AG04450 (cell line): ENCODE measurements around the gene TOX2. TPM values are rescaled to one million over a fixed set of nuclear protein-coding genes. Genes with fewer than 3 reads are reported as not detected.

Experiments used
- CTCF ChIA-PET: fragments of 300-600, 350-600 bp; formaldehyde crosslinking; extraction: SDS; loops from one replicate; lab custom pipeline; 2022; ENCODE audit warnings: antibody characterized with exemption, inconsistent platforms; lab: Charles Lee
- POLR2A ChIA-PET: fragments of 350-600 bp; formaldehyde crosslinking; extraction: SDS; loops from one replicate; lab custom pipeline; 2021; ENCODE audit warnings: antibody characterized with exemption, inconsistent platforms; lab: Yijun Ruan, JAX
- DNase-seq: peaks from one replicate; pipeline ENCODE4 v3.0.0-alpha.2; 2011; ENCODE audit warnings: low read depth, low spot score
- H3K27ac ChIP-seq: one replicate; pipeline ENCODE4 v1.5.1; 2012; ENCODE audit warnings: low read depth, low read length, control low read depth
- H3K27me3 ChIP-seq: one replicate; pipeline ENCODE4 v1.6.0; 2012; ENCODE audit warnings: low read length; ENCODE audit not compliant: control insufficient read depth, insufficient read depth
- H3K4me3 ChIP-seq: 2 replicates; pipeline ENCODE4 v1.5.1; 2011; ENCODE audit warnings: mild to moderate bottlenecking, low read depth, low read length, control low read depth
- H3K9me3 ChIP-seq: 2 replicates; pipeline ENCODE4 v1.5.1; 2012; ENCODE audit warnings: low read length; ENCODE audit not compliant: control insufficient read depth, insufficient read depth
- polyA plus RNA-seq: library from polyadenylated mRNA; depleted of rRNA; stranded (reverse); fragments of >200 nt; gene quantifications from 2 replicates; pipeline ENCODE4 v1.2.3, GENCODE V29; 2011
- TF ChIP-seq, protein P1 (sequence below): IDR thresholded peaks from 2 replicates; pipeline ENCODE4 v1.5.1; 2011; ENCODE audit warnings: low read depth, low read length, control low read depth, inconsistent platforms

Gene TOX2
- polyA plus RNA-seq, 1 experiment, result 10.6 TPM

DNA sequence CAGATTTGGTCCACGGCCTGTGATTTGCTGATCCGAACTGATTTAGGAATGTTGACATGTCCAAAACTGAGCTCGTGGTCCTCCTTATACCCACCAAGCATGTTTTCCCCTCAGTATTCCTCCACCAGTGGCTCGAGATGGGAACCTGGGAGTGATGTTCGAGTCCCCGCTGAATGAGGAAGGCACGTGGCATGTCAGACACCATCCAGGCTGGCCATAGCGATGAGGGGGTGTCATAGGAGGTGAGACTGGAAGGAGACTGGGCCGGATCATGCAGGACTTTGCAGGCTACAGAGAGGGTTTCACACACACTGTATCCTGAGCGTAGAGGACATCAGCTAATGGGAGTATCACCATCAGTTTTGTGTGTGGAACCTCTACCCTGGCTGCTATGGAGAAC lies 78.2 kb downstream of the TOX2 start:
- Histone ChIP-seq H3K27me3 (no peaks in the 10 kb centered on the region), H3K4me3 (no peak overlapping the region), H3K27ac (no peak overlapping the region), H3K9me3 (no peaks in the 10 kb centered on the region)
- POLR2A ChIA-PET, result no interaction called here
- no peak for DNase-seq
- TF ChIP-seq, protein P1, sequence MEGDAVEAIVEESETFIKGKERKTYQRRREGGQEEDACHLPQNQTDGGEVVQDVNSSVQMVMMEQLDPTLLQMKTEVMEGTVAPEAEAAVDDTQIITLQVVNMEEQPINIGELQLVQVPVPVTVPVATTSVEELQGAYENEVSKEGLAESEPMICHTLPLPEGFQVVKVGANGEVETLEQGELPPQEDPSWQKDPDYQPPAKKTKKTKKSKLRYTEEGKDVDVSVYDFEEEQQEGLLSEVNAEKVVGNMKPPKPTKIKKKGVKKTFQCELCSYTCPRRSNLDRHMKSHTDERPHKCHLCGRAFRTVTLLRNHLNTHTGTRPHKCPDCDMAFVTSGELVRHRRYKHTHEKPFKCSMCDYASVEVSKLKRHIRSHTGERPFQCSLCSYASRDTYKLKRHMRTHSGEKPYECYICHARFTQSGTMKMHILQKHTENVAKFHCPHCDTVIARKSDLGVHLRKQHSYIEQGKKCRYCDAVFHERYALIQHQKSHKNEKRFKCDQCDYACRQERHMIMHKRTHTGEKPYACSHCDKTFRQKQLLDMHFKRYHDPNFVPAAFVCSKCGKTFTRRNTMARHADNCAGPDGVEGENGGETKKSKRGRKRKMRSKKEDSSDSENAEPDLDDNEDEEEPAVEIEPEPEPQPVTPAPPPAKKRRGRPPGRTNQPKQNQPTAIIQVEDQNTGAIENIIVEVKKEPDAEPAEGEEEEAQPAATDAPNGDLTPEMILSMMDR, result no peak
- CTCF ChIA-PET, result interaction anchor here (0.7 kb wide), 1 partner anchor 243 kb away, joined by 7 read pairs; no protein-coding TSS in a partner anchor

DNA sequence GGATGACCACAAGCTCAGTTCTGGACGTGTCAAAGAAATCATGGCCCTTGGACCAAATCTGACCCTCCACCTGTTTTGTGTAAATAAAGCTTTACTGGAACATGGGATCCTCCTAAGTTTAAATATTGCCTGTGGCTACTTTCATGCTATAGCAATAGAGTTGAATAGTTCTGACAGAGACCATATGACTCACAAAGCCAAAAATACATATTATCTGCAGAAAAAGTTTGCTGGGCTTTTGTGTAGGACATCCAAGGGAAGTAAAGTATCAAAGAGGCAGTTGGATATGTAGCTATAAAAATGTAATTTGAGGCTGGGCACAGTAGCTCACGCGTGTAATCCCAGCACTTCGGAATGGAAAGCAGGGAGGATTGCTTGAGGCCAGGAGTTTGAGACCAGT lies 78.9 kb downstream of the TOX2 start:
- no peak for DNase-seq
- no peaks in the 10 kb centered on the region for H3K27me3 ChIP-seq
- H3K27ac ChIP-seq, result no peak overlapping the region
- ChIA-PET CTCF (interaction anchor here (0.6 to 1.2 kb wide), 4 partner anchors 8 to 1053 kb away, joined by 3 to 8 read pairs (median 3); no protein-coding TSS in a partner anchor), POLR2A (no interaction called here)
- no peaks in the 10 kb centered on the region for H3K9me3 ChIP-seq
- TF ChIP-seq, protein P1, result no peak
- H3K4me3 ChIP-seq, result no peak overlapping the region

DNA sequence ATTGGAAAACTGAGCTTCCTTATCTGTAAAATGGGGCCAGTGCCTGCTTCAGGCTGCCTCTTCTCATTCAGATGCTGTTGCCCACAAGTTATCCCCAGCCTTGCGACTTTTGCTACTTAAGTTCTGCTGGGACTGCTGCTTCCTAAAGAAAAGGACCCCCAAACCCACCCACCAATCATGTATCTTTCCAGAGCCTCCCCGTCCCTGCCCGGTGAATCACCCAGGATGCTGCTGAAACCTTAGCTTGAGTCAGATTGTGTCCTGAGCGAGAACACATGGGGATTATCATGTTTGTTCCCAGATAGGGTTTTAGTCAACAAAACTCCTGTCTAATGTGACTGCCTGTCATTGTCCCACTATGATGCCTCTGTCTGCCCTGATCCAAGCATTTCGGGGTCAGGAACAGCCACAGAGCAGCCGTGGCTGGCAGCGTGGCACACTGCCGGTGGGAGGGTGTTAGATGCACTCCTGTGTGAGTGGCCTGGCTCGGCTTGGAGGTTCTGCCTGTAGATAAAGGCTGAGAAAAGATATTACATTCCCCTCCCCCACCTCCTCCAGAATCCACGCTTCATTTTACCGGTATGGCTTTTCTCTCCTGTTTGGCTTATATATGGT lies 79.9 kb downstream of the TOX2 start:
- no peak for DNase-seq
- TF ChIP-seq, protein P1, result no peak
- Histone ChIP-seq H3K27ac (peak overlapping the region; percentile 25), H3K27me3 (no peaks in the 10 kb centered on the region), H3K4me3 (no peak overlapping the region), H3K9me3 (no peaks in the 10 kb centered on the region)
- CTCF ChIA-PET, result interaction anchor here (0.6 to 1.2 kb wide), 5 partner anchors 9 to 1052 kb away, joined by 3 to 8 read pairs (median 3); no protein-coding TSS in a partner anchor
- POLR2A ChIA-PET, result no interaction called here

DNA sequence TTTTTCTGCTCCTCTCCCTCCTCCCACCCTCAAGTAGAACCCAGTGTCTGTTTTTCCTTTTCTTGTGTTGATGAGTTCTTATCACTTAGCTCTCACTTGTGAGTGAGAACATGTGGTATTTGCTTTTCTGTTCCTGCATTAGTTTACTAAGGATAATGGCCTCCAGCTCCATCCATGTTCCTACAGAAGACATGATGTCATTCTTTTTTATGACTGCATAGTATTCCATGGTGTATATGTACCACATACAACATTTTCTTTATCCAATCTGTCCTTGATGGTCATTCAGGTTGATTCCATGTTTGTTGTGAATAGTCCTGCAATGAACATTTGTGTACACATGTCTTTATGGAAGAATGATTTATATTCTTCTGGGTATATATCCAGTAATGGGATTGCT lies 81.0 kb downstream of the TOX2 start:
- ChIA-PET POLR2A (no interaction called here), CTCF (interaction anchor here (0.7 kb wide), 1 partner anchor 32 kb away, joined by 3 read pairs; no protein-coding TSS in a partner anchor)
- Histone ChIP-seq H3K27ac (no peak overlapping the region), H3K4me3 (no peak overlapping the region), H3K27me3 (no peaks in the 10 kb centered on the region), H3K9me3 (no peaks in the 10 kb centered on the region)
- TF ChIP-seq, protein P1, result no peak
- no peak for DNase-seq

DNA sequence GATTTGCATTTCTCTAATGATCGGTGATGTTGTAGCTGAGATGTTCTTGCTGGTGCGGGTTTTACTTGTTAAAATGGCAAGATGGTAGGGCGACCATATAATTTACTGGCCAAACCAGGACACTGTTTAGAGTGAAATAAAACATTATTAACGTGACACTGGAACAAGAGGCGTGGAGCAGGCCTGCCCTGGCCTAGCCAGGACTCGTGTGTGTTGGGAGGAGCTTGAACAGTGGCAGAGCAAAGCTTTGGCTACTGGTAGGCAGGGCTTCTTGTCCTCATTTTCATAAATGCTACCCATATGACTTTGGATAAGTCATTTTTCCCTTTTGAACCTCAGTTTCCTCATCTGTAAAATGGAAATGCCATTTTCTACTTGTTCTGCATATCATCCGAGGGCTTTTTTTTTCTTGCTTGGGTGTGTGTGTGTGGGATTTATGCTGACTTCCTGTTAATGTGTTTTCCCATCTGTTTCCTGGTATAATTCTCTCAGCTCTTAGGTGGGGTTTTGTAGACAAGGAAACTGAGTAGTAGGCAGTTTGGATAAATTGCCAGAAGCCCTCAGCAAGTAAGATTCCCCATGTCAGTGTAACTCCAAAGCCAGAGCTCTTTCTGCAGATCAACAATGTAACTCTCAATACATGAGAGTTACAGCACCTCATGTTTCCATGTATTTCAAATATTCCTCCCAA lies 81.7 kb downstream of the TOX2 start:
- no peak overlapping the region for H3K4me3 ChIP-seq
- TF ChIP-seq, protein P1, result no peak
- no peak for DNase-seq
- CTCF ChIA-PET, result interaction anchor here (0.7 to 1.1 kb wide), 2 partner anchors 32 to 194 kb away, joined by 3 read pairs; no protein-coding TSS in a partner anchor
- no peaks in the 10 kb centered on the region for H3K9me3 ChIP-seq
- POLR2A ChIA-PET, result no interaction called here
- no peaks in the 10 kb centered on the region for H3K27me3 ChIP-seq
- no peak overlapping the region for H3K27ac ChIP-seq
